ENCODE results near the gene TTYH1.
"Not testable (repeated sequence)": the region's sequence is repeated elsewhere in the genome, so short reads cannot be mapped to it uniquely, and the experiment has no call there.

Gene TTYH1

DNA sequence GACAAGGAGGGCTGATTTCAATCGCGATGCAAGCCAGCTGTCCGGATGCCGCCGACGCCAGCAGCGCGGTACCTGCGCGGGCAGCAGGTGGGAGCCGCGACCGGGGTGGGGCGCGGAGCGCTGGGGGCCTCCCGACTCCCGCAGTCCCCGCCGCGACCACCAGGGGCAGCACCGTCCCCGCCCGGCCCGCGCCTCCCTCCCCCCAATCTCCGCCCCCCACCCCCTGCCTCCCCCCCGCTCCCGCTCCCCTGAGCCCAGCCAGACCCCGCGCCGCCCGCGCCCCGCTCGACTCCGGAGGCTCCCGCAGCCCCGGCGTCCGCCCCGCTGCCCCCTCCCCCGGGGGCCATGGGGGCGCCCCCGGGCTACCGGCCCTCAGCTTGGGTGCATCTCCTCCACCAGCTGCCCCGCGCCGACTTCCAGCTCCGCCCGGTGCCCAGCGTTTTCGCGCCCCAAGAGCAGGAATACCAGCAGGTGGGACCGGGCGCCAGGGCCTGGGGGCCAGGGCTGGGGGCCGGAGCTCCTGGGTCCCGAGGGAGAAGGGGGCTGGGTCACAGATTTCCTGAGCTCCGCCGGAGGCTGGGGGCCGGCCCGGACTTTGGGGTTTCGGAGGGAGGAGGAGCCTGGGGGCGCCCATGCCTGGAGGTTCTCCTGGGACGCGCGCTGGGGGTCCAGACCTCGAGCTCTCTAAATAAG, at the start of gene TTYH1:
TTYH1 (plus strand) TSS at position 257 of the 693 bp plus-strand sequence; CDS start at position 346, 89 bp downstream.
- in situ Hi-C loops (cut with HindIII; ENCODE audit: low sequenced_read_pairs), result no loop called here
- no peak for DNase-seq (ENCODE audit: low read depth)
- H3K4me3 ChIP-seq (ENCODE audit: low read depth, low read length), result no peak within 1 kb of the TSS
- TF ChIP-seq CTCF (IDR thresholded peaks at IDR 0.05; ENCODE audit: low read depth, low read length, missing control alignments), result no peak

DNA sequence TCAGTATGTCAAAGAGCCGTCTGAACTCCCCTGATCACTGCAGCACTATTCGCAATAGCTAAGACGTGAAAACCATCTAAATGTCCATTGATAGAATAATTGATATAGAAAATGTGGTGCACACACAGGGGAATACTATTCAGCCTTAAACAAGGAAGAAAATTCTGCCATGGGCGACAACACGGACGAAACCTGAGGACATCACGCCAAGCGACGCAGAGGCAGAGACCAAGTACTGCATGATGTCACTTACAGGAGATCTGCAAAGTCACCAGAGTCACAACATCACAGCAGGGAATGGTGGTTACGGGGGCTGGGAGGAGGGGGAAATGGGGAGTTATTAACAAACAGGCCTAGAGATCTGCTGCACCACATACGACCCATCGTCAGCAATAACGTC, 49.5 kb upstream of the TTYH1 start:
- DNase-seq (ENCODE audit: low read depth); H3K4me3 ChIP-seq (ENCODE audit: low read depth, low read length); in situ Hi-C loops (cut with HindIII; ENCODE audit: low sequenced_read_pairs): not testable (repeated sequence)

DNA sequence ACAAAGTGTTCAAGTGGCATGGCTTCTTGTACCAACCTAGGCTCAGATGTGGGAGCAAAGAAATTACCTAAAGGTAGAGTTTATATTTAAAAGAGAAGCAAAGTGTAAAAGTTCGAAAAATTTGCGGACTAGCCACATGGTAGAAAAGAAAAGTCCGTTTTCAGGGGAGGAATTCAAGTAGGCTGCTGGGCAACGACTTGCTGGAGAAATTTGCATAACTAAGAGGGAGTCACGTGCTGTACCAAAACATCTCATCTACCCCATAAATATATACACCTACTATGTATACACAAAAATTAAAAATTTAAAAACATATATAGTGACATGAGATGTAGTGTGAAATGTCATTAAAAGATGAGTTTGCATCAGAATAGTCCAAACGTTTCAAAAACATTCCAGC, 48.5 kb upstream of the TTYH1 start:
- no peak for DNase-seq (ENCODE audit: low read depth)
- in situ Hi-C loops (cut with HindIII; ENCODE audit: low sequenced_read_pairs), result no loop called here
- no peak for TF ChIP-seq CTCF (IDR thresholded peaks at IDR 0.05; ENCODE audit: low read depth, low read length, missing control alignments)
- no peak overlapping the region for H3K4me3 ChIP-seq (ENCODE audit: low read depth, low read length)

DNA sequence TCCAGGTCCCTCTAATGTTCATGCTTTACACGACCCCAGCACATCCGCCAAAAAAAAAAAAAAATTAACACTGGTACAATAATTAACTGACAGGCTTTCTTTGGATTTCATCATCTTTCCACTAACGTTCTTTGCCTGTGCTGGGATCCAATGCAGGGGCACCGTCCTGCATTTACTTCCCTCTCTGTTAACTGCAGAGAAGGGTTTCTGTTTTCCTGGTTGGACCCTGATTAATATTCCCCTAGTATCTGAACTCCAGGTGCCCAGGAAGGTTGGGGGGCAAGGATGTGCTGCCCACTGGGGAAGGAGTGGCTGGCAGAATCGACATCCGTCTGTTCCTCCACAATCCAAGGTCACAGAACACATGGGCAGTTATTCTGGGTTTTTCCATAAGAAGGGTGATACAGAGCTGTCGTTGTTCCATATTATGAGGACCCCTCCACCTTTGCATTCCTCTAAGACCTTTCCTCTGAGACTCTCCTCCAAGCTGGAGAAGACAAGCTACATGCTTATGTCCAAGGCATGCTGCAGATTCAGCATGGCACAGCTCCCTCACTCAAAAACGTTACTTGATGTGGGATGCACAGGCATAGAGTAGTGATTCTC, 46.1 kb upstream of the TTYH1 start:
- in situ Hi-C loops (cut with HindIII; ENCODE audit: low sequenced_read_pairs), result no loop called here
- DNase-seq (ENCODE audit: low read depth), result no peak
- H3K4me3 ChIP-seq (ENCODE audit: low read depth, low read length), result no peak overlapping the region
- no peak for TF ChIP-seq CTCF (IDR thresholded peaks at IDR 0.05; ENCODE audit: low read depth, low read length, missing control alignments)

GRCh38 chr19:54369688-54370433, 45.4 kb upstream of the TTYH1 start:
- DNase-seq (ENCODE audit: low read depth); in situ Hi-C loops (cut with HindIII; ENCODE audit: low sequenced_read_pairs); H3K4me3 ChIP-seq (ENCODE audit: low read depth, low read length): not testable (repeated sequence)

- H3K4me3 ChIP-seq (ENCODE audit: low read depth, low read length); in situ Hi-C loops (cut with HindIII; ENCODE audit: low sequenced_read_pairs); DNase-seq (ENCODE audit: low read depth): not testable (repeated sequence)
Observed at GRCh38 chr19:54370434-54370796, 44.8 kb upstream of the TTYH1 start.

DNA sequence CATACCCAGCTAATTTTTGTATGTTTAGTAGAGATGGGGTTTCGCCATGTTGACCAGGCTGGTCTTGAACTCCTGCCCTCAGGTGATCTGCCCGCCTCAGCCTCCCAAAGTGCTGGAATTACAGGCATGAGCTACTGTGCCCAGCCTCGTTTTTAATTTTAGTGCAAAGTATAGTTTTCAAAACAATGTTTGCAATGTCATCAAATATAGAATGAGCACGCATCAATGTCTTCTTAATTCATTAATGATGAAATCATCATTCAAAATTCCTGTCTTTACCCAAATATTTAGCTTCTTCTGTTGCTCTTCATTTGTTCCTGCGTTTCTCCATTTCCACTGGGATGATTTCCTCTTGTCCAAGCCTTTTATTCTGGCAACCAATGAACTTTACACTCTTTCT, 43.8 kb upstream of the TTYH1 start:
- in situ Hi-C loops (cut with HindIII; ENCODE audit: low sequenced_read_pairs); H3K4me3 ChIP-seq (ENCODE audit: low read depth, low read length); DNase-seq (ENCODE audit: low read depth): not testable (repeated sequence)

GRCh38 chr19:54373781-54374631, 41.3 kb upstream of the TTYH1 start:
- no peak for TF ChIP-seq CTCF (IDR thresholded peaks at IDR 0.05; ENCODE audit: low read depth, low read length, missing control alignments)
- DNase-seq (ENCODE audit: low read depth), result no peak
- in situ Hi-C loops (cut with HindIII; ENCODE audit: low sequenced_read_pairs), result no loop called here
- H3K4me3 ChIP-seq (ENCODE audit: low read depth, low read length), result no peak overlapping the region

DNA sequence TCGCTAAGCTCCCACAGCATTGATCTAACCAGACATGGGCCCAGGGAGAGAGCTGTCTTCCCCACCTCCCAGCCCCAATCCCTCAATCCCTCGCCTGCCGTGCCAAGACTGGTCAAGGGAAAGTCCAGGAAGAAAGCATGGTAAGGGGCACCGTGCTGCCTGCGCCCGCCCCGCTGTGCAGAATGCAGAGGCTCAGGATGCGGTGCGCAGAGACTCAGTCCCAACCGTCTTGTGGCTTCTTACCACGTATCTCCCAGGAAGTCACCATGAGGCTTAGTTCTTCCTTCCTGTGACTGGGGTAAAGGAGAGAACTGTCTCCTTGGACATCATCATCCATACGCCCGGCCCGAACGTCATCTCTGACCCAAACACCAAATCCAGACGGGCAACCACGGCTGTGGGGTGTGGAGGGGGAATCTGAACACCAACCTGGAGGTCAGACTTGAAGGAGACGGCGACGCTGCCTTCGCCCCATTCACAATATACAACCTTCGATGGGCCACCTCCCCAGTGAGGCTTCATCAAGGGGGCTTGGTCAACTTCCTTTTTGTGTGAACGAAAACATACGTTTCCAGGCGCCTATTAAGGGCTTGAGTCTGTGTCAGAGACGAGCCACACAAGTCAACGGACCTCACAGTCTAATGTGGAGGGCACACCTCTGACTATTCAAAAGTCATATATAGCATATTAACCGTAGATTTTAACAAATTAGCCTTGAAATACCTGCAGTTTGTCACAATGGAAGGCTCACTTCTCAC, 39.9 kb upstream of the TTYH1 start:
- DNase-seq (ENCODE audit: low read depth); H3K4me3 ChIP-seq (ENCODE audit: low read depth, low read length); in situ Hi-C loops (cut with HindIII; ENCODE audit: low sequenced_read_pairs): not testable (repeated sequence)
